ENCODE results near the gene RPUSD1. TPM values are rescaled to one million over a fixed set of nuclear protein-coding genes. Genes with fewer than 3 reads are reported as not detected.

Gene RPUSD1
- total and polyA plus RNA-seq, 2 donors (not counting 3 experiments of a cell fraction or from before 2014, with no cell fraction given): 46.2 to 55.8 TPM

GRCh38 chr16:779561-779960 is 8.6 kb downstream of the RPUSD1 start:
- intact Hi-C loops (cut with micrococcal nuclease) (no loop called here), dilution Hi-C loops (cut with MboI; ENCODE audit: extremely low pct_ligation_motif_present, low sequenced_read_pairs) (no loop called here)
- H2AFZ ChIP-seq (ENCODE audit: low read depth, low read length): no peak overlapping the region
- no peaks in the 10 kb centered on the region for H4K20me1 ChIP-seq (replicated peaks; ENCODE audit: control insufficient read depth, extremely low read depth, insufficient read depth, low read length)
- H3K79me2 ChIP-seq (ENCODE audit: control insufficient read depth, insufficient read depth, low read length): no peaks in the 10 kb centered on the region
- POLR2A ChIA-PET: no interaction called here
- TF ChIP-seq POLR2AphosphoS5 (IDR thresholded peaks at IDR 0.05; ENCODE audit: insufficient read depth, low read depth, low read length) (no peak), GATA2 (IDR thresholded peaks at IDR 0.05; ENCODE audit: insufficient read depth, insufficient read length, low read depth, low read length) (no peak), MYC (IDR thresholded peaks at IDR 0.05; ENCODE audit: low read depth, low read length) (no peak), JUN (IDR thresholded peaks at IDR 0.05; ENCODE audit: borderline replicate concordance, insufficient read depth, insufficient read length, low read depth) (no peak), CTCF (IDR thresholded peaks at IDR 0.05; ENCODE audit: extremely low read depth in 1 of 2, insufficient read depth in 1 of 2, low read depth in 1 of 2, low read length in 2 of 2) (no peak), FOS (IDR thresholded peaks at IDR 0.05; ENCODE audit: borderline replicate concordance, insufficient read depth, low read length) (no peak), EZH2 (IDR thresholded peaks at IDR 0.05; ENCODE audit: borderline replicate concordance, low read depth, low read length, severe bottlenecking) (no peak), MAX (IDR thresholded peaks at IDR 0.05; ENCODE audit: insufficient read depth, insufficient read length) (no peak), POLR2A (IDR thresholded peaks at IDR 0.05; ENCODE audit: low read depth, low read length) (no peak)
- H3K9me3 ChIP-seq (replicated peaks; ENCODE audit: control insufficient read depth, insufficient read depth, low read length): no peaks in the 10 kb centered on the region
- CTCF ChIA-PET: no interaction called here
- DNase-seq (ENCODE audit: low read depth, low spot score) (no peak), FAIRE-seq (no peak)
- H3K9me1 ChIP-seq (replicated peaks; ENCODE audit: control insufficient read depth, extremely low read depth, insufficient read depth, low read length): no peaks in the 10 kb centered on the region
- BruUV-seq (replicated peaks): no TSS peak
- H3K36me3 ChIP-seq (ENCODE audit: control insufficient read depth in 2 of 2, extremely low read depth in 1 of 2, insufficient read depth in 2 of 2, low read length in 2 of 2): no peaks in the 10 kb centered on the region
- no peak overlapping the region for H3K27ac ChIP-seq (ENCODE audit: insufficient read depth, low read depth, low read length)
- no peak overlapping the region for H3K4me3 ChIP-seq (replicated peaks in 1 of 3; ENCODE audit: insufficient read depth in 1 of 3, low read depth in 1 of 3, low read length in 3 of 3)
- no peaks in the 10 kb centered on the region for H3K4me1 ChIP-seq (ENCODE audit: control insufficient read depth, extremely low read depth, insufficient read depth, low read length)
- no peak overlapping the region for H3K4me2 ChIP-seq (ENCODE audit: insufficient read depth, low read length)
- no peaks in the 10 kb centered on the region for H3K27me3 ChIP-seq (ENCODE audit: control insufficient read depth in 2 of 2, insufficient read depth in 2 of 2, low read length in 2 of 2)
- H3K9ac ChIP-seq (replicated peaks; ENCODE audit: extremely low read depth, insufficient read depth, low read length): no peak overlapping the region
